Loucy (cell line): ENCODE measurements around the gene PKLR.

ENCODE experiments used
- EZH2phosphoT487 ChIP-seq: fragments of 200-600 bp; IDR thresholded peaks from 2 replicates; pipeline ENCODE4 v1.6.1; 2018; ENCODE audit warnings: antibody characterized with exemption, mild to moderate bottlenecking, moderate library complexity, borderline replicate concordance
- TF ChIP-seq, protein P1 (sequence below): fragments of 200-600 bp; sonication (generic); conservative IDR thresholded peaks from 2 replicates; pipeline ENCODE4 v1.5.1; 2014; ENCODE audit warnings: mild to moderate bottlenecking, antibody characterized with exemption, low read length

DNA sequence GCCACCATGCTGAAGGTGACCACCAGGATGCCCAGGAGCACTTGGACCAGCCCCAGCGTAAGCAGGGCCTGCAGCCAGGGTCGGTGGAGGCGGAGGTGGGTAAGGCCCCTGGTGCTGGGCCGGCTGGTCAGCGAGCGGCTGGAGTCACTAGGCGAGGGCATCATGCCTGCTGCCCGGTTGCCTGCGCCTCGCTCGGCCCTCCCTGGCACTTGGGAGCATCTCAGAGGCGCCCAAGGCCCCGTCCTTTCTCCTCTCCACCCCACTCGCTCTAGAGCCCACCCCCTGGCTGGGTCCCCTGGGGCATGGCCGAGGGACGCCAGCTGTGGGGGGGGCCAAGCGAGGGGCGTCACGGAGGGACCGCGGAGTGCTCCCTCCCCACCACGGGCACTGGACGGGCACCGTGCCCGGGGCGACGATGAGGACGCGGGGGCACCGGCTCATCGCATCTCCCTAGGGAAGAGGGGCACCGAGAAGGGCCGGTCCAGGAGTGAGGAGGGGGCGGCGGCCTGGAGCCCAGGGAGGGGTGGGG, 46.5 kb downstream of the PKLR start:
- TF ChIP-seq, protein P1, sequence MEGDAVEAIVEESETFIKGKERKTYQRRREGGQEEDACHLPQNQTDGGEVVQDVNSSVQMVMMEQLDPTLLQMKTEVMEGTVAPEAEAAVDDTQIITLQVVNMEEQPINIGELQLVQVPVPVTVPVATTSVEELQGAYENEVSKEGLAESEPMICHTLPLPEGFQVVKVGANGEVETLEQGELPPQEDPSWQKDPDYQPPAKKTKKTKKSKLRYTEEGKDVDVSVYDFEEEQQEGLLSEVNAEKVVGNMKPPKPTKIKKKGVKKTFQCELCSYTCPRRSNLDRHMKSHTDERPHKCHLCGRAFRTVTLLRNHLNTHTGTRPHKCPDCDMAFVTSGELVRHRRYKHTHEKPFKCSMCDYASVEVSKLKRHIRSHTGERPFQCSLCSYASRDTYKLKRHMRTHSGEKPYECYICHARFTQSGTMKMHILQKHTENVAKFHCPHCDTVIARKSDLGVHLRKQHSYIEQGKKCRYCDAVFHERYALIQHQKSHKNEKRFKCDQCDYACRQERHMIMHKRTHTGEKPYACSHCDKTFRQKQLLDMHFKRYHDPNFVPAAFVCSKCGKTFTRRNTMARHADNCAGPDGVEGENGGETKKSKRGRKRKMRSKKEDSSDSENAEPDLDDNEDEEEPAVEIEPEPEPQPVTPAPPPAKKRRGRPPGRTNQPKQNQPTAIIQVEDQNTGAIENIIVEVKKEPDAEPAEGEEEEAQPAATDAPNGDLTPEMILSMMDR: no peak
- TF ChIP-seq EZH2phosphoT487: no peak
